ENCODE results near the gene OST4. TPM values are rescaled to one million over a fixed set of nuclear protein-coding genes. Genes with fewer than 3 reads are reported as not detected.
"Not testable (repeated sequence)": the region's sequence is repeated elsewhere in the genome, so short reads cannot be mapped to it uniquely, and the experiment has no call there.

The OST4 gene
- 260 TPM for total RNA-seq
- 718 TPM for polyA plus RNA-seq (ENCODE audit: insufficient read depth, low read depth, low replicate concordance)
- long read RNA-seq, donor 1, transcript OST4-203 (3 exons, 561 nt), result major isoform, 241 of 284 reads
- long read RNA-seq, donor 1, transcript OST4-201 (2 exons, 559 nt), result minor isoform, 43 of 284 reads
- long read RNA-seq, donor 1, partial matches to known transcripts, result 0 of 284 reads
- long read RNA-seq, donor 1, other reads (novel, unspliced or antisense), result 0 of 284 reads
- long read RNA-seq, donor 2, transcript OST4-201 (2 exons, 559 nt), result minor isoform, 67 of 339 reads
- long read RNA-seq, donor 2, transcript OST4-203 (3 exons, 561 nt), result major isoform, 265 of 339 reads
- long read RNA-seq, donor 2, partial matches to known transcripts, result 7 of 339 reads
- long read RNA-seq, donor 2, other reads (novel, unspliced or antisense), result 0 of 339 reads
- long read RNA-seq, donor 3, transcript OST4-203 (3 exons, 561 nt), result major isoform, 396 of 490 reads
- long read RNA-seq, donor 3, transcript OST4-201 (2 exons, 559 nt), result minor isoform, 93 of 490 reads
- long read RNA-seq, donor 3, partial matches to known transcripts, result 0 of 490 reads
- long read RNA-seq, donor 3, other reads (novel, unspliced or antisense), result 0 of 490 reads
- long read RNA-seq, donor 4, transcript OST4-201 (2 exons, 559 nt), result minor isoform, 17 of 219 reads
- long read RNA-seq, donor 4, transcript OST4-203 (3 exons, 561 nt), result major isoform, 202 of 219 reads
- long read RNA-seq, donor 4, partial matches to known transcripts, result 0 of 219 reads
- long read RNA-seq, donor 4, other reads (novel, unspliced or antisense), result 0 of 219 reads
- long read RNA-seq, donor 5, transcript OST4-203 (3 exons, 561 nt), result major isoform, 25 of 33 reads
- long read RNA-seq, donor 5, transcript OST4-201 (2 exons, 559 nt), result minor isoform, 8 of 33 reads
- long read RNA-seq, donor 5, partial matches to known transcripts, result 0 of 33 reads
- long read RNA-seq, donor 5, other reads (novel, unspliced or antisense), result 0 of 33 reads
- long read RNA-seq, donor 6, transcript OST4-201 (2 exons, 559 nt), result minor isoform, 210 of 1,077 reads
- long read RNA-seq, donor 6, transcript OST4-203 (3 exons, 561 nt), result major isoform, 851 of 1,077 reads
- long read RNA-seq, donor 6, partial matches to known transcripts, result 11 of 1,077 reads
- long read RNA-seq, donor 6, other reads (novel, unspliced or antisense), result 5 of 1,077 reads
- long read RNA-seq, donor 7, transcript OST4-203 (3 exons, 561 nt), result major isoform, 101 of 109 reads
- long read RNA-seq, donor 7, transcript OST4-201 (2 exons, 559 nt), result minor isoform, 5 of 109 reads
- long read RNA-seq, donor 7, partial matches to known transcripts, result 1 of 109 reads
- long read RNA-seq, donor 7, other reads (novel, unspliced or antisense), result 2 of 109 reads
- long read RNA-seq, donor 8, transcript OST4-201 (2 exons, 559 nt), result minor isoform, 50 of 367 reads
- long read RNA-seq, donor 8, transcript OST4-203 (3 exons, 561 nt), result major isoform, 317 of 367 reads
- long read RNA-seq, donor 8, partial matches to known transcripts, result 0 of 367 reads
- long read RNA-seq, donor 8, other reads (novel, unspliced or antisense), result 0 of 367 reads
- long read RNA-seq, donor 9, transcript OST4-203 (3 exons, 561 nt), result major isoform, 166 of 197 reads
- long read RNA-seq, donor 9, transcript OST4-201 (2 exons, 559 nt), result minor isoform, 31 of 197 reads
- long read RNA-seq, donor 9, partial matches to known transcripts, result 0 of 197 reads
- long read RNA-seq, donor 9, other reads (novel, unspliced or antisense), result 0 of 197 reads
- long read RNA-seq, donor 10, transcript OST4-203 (3 exons, 561 nt), result major isoform, 235 of 301 reads
- long read RNA-seq, donor 10, transcript OST4-201 (2 exons, 559 nt), result minor isoform, 65 of 301 reads
- long read RNA-seq, donor 10, partial matches to known transcripts, result 0 of 301 reads
- long read RNA-seq, donor 10, other reads (novel, unspliced or antisense), result 0 of 301 reads

GRCh38 chr2:27071277-27071989, at the start of gene OST4:
Gene OST4 (minus strand): TSS chr2:27071654.
- TF ChIP-seq CTCF (IDR thresholded peaks at IDR 0.05; ENCODE audit: borderline replicate concordance, extremely low read depth, insufficient read depth), result peak; percentile 23
- H3K4me1 ChIP-seq (ENCODE audit: control insufficient read depth in 2 of 3, insufficient read depth in 2 of 3, low read depth in 1 of 3, low read length in 3 of 3), result peaks cover 9 to 26% (median 14%) of the 10 kb centered on the region in 3 donors
- H3K4me3 ChIP-seq (ENCODE audit: low read length in 3 of 3), result peak within 1 kb of the TSS; percentile 78 to 87 (median 80)
- no peaks in the 10 kb centered on the region for H3K27me3 ChIP-seq (ENCODE audit: control insufficient read depth, insufficient read depth, low read length)
- intact Hi-C loops (cut with DNase I), result no loop called here
- no peaks in the 10 kb centered on the region for H3K9me3 ChIP-seq (ENCODE audit: control insufficient read depth in 2 of 3, insufficient read depth in 1 of 3, low read length in 3 of 3)
- FAIRE-seq (no peak), DNase-seq (peak; percentile 93 to 98 (median 96))
- peaks cover 0 to 20% (median 8%) of the 10 kb centered on the region in 3 donors for H3K36me3 ChIP-seq (ENCODE audit: control insufficient read depth in 2 of 3, insufficient read depth in 3 of 3, low read length in 3 of 3)
- H3K9ac ChIP-seq (ENCODE audit: low read length in 3 of 3), result peak within 1 kb of the TSS; percentile 64 to 78 (median 68)
- H3K27ac ChIP-seq (ENCODE audit: low read depth in 2 of 2, low read length in 2 of 2), result peak within 1 kb of the TSS; percentile 85 to 90

- H3K27me3 ChIP-seq (ENCODE audit: control insufficient read depth, insufficient read depth, low read length); H3K27ac ChIP-seq (ENCODE audit: low read depth in 2 of 2, low read length in 2 of 2); H3K36me3 ChIP-seq (ENCODE audit: control insufficient read depth in 2 of 3, insufficient read depth in 3 of 3, low read length in 3 of 3); intact Hi-C loops (cut with DNase I); DNase-seq; FAIRE-seq; H3K9me3 ChIP-seq (ENCODE audit: control insufficient read depth in 2 of 3, insufficient read depth in 1 of 3, low read length in 3 of 3): not testable (repeated sequence)
- Histone ChIP-seq H3K4me1 (ENCODE audit: control insufficient read depth in 2 of 3, insufficient read depth in 2 of 3, low read depth in 1 of 3, low read length in 3 of 3) (peaks cover 0 to 15% (median 0%) of the 10 kb centered on the region in 3 donors), H3K4me3 (ENCODE audit: low read length in 3 of 3) (peak overlapping the region; percentile 61 to 71 (median 68)), H3K9ac (ENCODE audit: low read length in 3 of 3) (peak overlapping the region in 1 of 3 donors; percentile 36)
Measured at GRCh38 chr2:27119330-27119670, 47.8 kb upstream of the OST4 start.

- Histone ChIP-seq H3K27me3 (ENCODE audit: control insufficient read depth, insufficient read depth, low read length) (peaks cover 7% of the 10 kb centered on the region), H3K4me1 (ENCODE audit: control insufficient read depth in 2 of 3, insufficient read depth in 2 of 3, low read depth in 1 of 3, low read length in 3 of 3) (peaks cover 0 to 11% (median 0%) of the 10 kb centered on the region in 3 donors), H3K36me3 (ENCODE audit: control insufficient read depth in 2 of 3, insufficient read depth in 3 of 3, low read length in 3 of 3) (no peaks in the 10 kb centered on the region), H3K9me3 (ENCODE audit: control insufficient read depth in 2 of 3, insufficient read depth in 1 of 3, low read length in 3 of 3) (peaks cover 0 to 1% (median 0%) of the 10 kb centered on the region in 3 donors), H3K9ac (ENCODE audit: low read length in 3 of 3) (peak within 1 kb of the TSS in 1 of 3 donors; percentile 36), H3K4me3 (ENCODE audit: low read length in 3 of 3) (peak within 1 kb of the TSS; percentile 61 to 71 (median 68)), H3K27ac (ENCODE audit: low read depth in 2 of 2, low read length in 2 of 2) (no peak within 1 kb of the TSS)
- intact Hi-C loops (cut with DNase I), result no loop called here
- peak in 2 of 5 donors; percentile 23 to 37 for DNase-seq
- no peak for FAIRE-seq
- TF ChIP-seq CTCF (IDR thresholded peaks at IDR 0.05; ENCODE audit: borderline replicate concordance, extremely low read depth, insufficient read depth), result no peak
Measured at GRCh38 chr2:27118525-27119329, 47.3 kb upstream of the OST4 start, which contains the start of gene CGREF1. Gene CGREF1 (minus strand): TSS chr2:27119128. CDS start chr2:27104366, 14,762 bp downstream.

Data from kidney (tissue), 22 donors.